K562 (cell line): ENCODE results near the gene PNPLA2. TPM values are rescaled to one million over a fixed set of nuclear protein-coding genes. Genes with fewer than 3 reads are reported as not detected.
A peak's percentile ranks its signal among the peaks of the same experiment; 100 is the strongest.

ENCODE experiments used
- ARHGAP35 ChIP-seq: fragments of 450-650 bp; IDR thresholded peaks from 2 replicates; pipeline ENCODE4 v1.6.1; 2018; ENCODE audit not compliant: partially characterized antibody
- CBX8 ChIP-seq: fragments of 200-600 bp; sonication (generic); IDR thresholded peaks from 2 replicates; pipeline ENCODE4 v1.6.1; 2012; ENCODE audit warnings: borderline replicate concordance, mixed run types, low read depth, mild to moderate bottlenecking, moderate library complexity, mixed read lengths, low read length, control low read depth, inconsistent platforms; ENCODE audit not compliant: poor library complexity, severe bottlenecking; ENCODE audit errors: extremely low read depth
- LARP7 ChIP-seq: fragments of 450-650 bp; IDR thresholded peaks from 2 replicates; pipeline ENCODE4 v1.6.1; 2016
- NFATC3 ChIP-seq: fragments of 450-650 bp; IDR thresholded peaks from 2 replicates; pipeline ENCODE4 v1.6.1; 2017; ENCODE audit warnings: mild to moderate bottlenecking
- NR3C1 ChIP-seq: sonication (generic); formaldehyde crosslinking; IDR thresholded peaks from 2 replicates; pipeline ENCODE4 v1.8.1; 2022; ENCODE audit warnings: missing genetic modification reagents
- RB1 ChIP-seq: fragments of 450-650 bp; IDR thresholded peaks from 2 replicates; pipeline ENCODE4 v1.6.1; 2017; ENCODE audit warnings: low read depth, mild to moderate bottlenecking
- RBBP5 ChIP-seq: fragments of 200-600 bp; sonication (generic); IDR thresholded peaks from 2 replicates; pipeline ENCODE4 v1.6.1; 2012; ENCODE audit warnings: borderline replicate concordance, mild to moderate bottlenecking, low read length, control low read depth, inconsistent platforms; ENCODE audit not compliant: insufficient read depth, poor library complexity, severe bottlenecking
- SETDB1 ChIP-seq: IDR thresholded peaks from one replicate; pipeline ENCODE4 v1.6.1; 2012; ENCODE audit warnings: low read length, control low read depth, inconsistent platforms
- SMARCC2 ChIP-seq: fragments of 450-650 bp; IDR thresholded peaks from 2 replicates; pipeline ENCODE4 v1.6.1; 2017; ENCODE audit warnings: antibody characterized with exemption, moderate library complexity, mild to moderate bottlenecking, low read depth
- SRSF9 ChIP-seq: fragments of 200-400 bp; formaldehyde crosslinking; IDR thresholded peaks from 2 replicates; pipeline ENCODE4 v1.6.1; 2017; ENCODE audit warnings: low read depth, low read length, borderline replicate concordance
- TSC22D4 ChIP-seq: fragments of 450-650 bp; IDR thresholded peaks from 2 replicates; pipeline ENCODE4 v1.6.1; 2016; ENCODE audit warnings: missing genetic modification characterization, missing biosample characterization, control low read depth
- ZNF3 ChIP-seq: fragments of 250-450 bp; sonication (Bioruptor Pico); IDR thresholded peaks from 2 replicates; pipeline ENCODE4 v1.5.0; 2021; ENCODE audit warnings: mild to moderate bottlenecking, moderate library complexity
- ZNF778 ChIP-seq: fragments of 450-650 bp; formaldehyde crosslinking; IDR thresholded peaks from 2 replicates; pipeline ENCODE4 v1.4.0; 2020; ENCODE audit warnings: mild to moderate bottlenecking, moderate library complexity
- polyA plus RNA-seq, 8 experiments: library from polyadenylated mRNA; depleted of rRNA in 4 of 8; stranded (reverse) in 5 of 8; unstranded in 3 of 8; fragments of >200 nt; fragmentation: Nextera tagmentation in 2 of 8; fragmentation: Illumina TruSeq in 1 of 8; extraction: Ambion mirVana in 2 of 8; extraction: Trizol in 1 of 8; gene quantifications; 2 replicates each; pipeline versions ENCODE4 v1.2.1 to v1.2.3, GENCODE V29; 2011 to 2014; ENCODE audit warnings: inconsistent platforms in 1 of 8, missing spikeins in 1 of 8
- total RNA-seq, 7 experiments: library from RNA; depleted of rRNA in 6 of 7; stranded (reverse); fragments of >200 nt in 6 of 7; fragmentation: Illumina TruSeq in 2 of 7; extraction: Trizol in 2 of 7; gene quantifications; 2 replicates each; pipeline versions ENCODE4 v1.2.1 to v1.2.3, GENCODE V29; 2011 to 2021; ENCODE audit warnings: low replicate concordance in 1 of 7
- TF ChIP-seq, protein P1 (sequence below): fragments of 250-450 bp; sonication (Bioruptor Pico); IDR thresholded peaks from 2 replicates; pipeline ENCODE4 v1.9.0; 2021; ENCODE audit warnings: mild to moderate bottlenecking, inconsistent platforms
- TF ChIP-seq, protein P2 (sequence below): sonication (generic); formaldehyde crosslinking; IDR thresholded peaks from 2 replicates; pipeline ENCODE4 v1.8.0; 2022; ENCODE audit warnings: mild to moderate bottlenecking, low read depth, missing genetic modification reagents
- TF ChIP-seq, protein P3 (sequence below): fragments of 450-650 bp; formaldehyde crosslinking; IDR thresholded peaks from 2 replicates; pipeline ENCODE4 v1.4.0; 2022; ENCODE audit warnings: missing genetic modification characterization
- TF ChIP-seq, protein P4 (sequence below): sonication (generic); formaldehyde crosslinking; IDR thresholded peaks from 2 replicates; pipeline ENCODE4 v1.8.0; 2023; ENCODE audit warnings: missing genetic modification reagents, mild to moderate bottlenecking, borderline replicate concordance

PNPLA2 gene
- total and polyA plus RNA-seq, 9 of the 15 experiments (the other 6 are each of a cell fraction or from before 2014, with no cell fraction given): 0.39 to 87.1 (median 8.4) TPM

DNA sequence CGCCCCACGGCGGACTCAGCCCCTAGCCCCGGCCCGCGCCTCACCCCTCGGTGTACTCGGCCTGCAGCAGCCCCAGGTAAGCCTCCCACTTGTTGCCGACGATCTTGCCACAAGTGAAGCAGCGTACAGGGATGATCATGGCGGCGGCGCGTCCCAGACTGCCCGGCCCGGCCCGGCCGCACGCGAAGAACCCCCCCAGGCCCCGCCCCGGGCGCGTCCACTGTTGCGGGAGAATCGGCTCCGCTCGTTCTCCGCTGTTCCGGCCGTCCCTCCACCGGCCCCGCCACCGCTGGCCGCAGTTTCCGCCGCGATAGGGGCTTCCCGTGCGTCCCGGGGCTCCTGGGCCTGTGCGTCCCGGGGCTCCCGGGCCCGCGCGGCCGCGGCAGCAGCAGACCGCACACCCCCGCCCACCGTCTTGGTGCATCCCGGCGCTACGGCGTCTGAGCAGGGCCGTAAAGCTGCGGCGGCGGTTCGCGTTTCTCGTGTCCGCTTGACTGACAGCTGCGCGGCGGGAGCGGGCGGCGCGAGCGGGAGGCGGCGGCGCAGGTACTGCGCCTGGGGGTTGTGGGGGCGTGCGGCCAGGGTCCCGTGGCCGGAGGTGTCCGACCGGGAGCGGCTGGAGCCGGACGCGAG is 23.8 kb downstream of the PNPLA2 start, which contains the start of the genes POLR2L and TSPAN4 (continued):
- TF ChIP-seq RBBP5 (peak; percentile 81), NFATC3 (no peak), CBX8 (no peak), RB1 (peak; percentile 94), SRSF9 (no peak), TSC22D4 (tag) (no peak), ZNF3 (CRISPR knock-in tag) (no peak), ZNF778 (CRISPR knock-in tag) (no peak), ARHGAP35 (no peak), SETDB1 (no peak), LARP7 (no peak), SMARCC2 (no peak), NR3C1 (CRISPR knock-in tag) (no peak; the same call in 1 of the 2 replicates)
- TF ChIP-seq, protein P1, sequence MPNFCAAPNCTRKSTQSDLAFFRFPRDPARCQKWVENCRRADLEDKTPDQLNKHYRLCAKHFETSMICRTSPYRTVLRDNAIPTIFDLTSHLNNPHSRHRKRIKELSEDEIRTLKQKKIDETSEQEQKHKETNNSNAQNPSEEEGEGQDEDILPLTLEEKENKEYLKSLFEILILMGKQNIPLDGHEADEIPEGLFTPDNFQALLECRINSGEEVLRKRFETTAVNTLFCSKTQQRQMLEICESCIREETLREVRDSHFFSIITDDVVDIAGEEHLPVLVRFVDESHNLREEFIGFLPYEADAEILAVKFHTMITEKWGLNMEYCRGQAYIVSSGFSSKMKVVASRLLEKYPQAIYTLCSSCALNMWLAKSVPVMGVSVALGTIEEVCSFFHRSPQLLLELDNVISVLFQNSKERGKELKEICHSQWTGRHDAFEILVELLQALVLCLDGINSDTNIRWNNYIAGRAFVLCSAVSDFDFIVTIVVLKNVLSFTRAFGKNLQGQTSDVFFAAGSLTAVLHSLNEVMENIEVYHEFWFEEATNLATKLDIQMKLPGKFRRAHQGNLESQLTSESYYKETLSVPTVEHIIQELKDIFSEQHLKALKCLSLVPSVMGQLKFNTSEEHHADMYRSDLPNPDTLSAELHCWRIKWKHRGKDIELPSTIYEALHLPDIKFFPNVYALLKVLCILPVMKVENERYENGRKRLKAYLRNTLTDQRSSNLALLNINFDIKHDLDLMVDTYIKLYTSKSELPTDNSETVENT (CRISPR knock-in tag): peak; percentile 48; the same call in 1 of the 2 replicates
- TF ChIP-seq, protein P2, sequence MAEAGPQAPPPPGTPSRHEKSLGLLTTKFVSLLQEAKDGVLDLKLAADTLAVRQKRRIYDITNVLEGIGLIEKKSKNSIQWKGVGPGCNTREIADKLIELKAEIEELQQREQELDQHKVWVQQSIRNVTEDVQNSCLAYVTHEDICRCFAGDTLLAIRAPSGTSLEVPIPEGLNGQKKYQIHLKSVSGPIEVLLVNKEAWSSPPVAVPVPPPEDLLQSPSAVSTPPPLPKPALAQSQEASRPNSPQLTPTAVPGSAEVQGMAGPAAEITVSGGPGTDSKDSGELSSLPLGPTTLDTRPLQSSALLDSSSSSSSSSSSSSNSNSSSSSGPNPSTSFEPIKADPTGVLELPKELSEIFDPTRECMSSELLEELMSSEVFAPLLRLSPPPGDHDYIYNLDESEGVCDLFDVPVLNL: peak; percentile 43; the same call in 1 of the 2 replicates
- TF ChIP-seq, protein P3, sequence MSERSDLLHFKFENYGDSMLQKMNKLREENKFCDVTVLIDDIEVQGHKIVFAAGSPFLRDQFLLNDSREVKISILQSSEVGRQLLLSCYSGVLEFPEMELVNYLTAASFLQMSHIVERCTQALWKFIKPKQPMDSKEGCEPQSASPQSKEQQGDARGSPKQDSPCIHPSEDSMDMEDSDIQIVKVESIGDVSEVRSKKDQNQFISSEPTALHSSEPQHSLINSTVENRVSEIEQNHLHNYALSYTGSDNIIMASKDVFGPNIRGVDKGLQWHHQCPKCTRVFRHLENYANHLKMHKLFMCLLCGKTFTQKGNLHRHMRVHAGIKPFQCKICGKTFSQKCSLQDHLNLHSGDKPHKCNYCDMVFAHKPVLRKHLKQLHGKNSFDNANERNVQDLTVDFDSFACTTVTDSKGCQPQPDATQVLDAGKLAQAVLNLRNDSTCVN (CRISPR knock-in tag): no peak
- TF ChIP-seq, protein P4, sequence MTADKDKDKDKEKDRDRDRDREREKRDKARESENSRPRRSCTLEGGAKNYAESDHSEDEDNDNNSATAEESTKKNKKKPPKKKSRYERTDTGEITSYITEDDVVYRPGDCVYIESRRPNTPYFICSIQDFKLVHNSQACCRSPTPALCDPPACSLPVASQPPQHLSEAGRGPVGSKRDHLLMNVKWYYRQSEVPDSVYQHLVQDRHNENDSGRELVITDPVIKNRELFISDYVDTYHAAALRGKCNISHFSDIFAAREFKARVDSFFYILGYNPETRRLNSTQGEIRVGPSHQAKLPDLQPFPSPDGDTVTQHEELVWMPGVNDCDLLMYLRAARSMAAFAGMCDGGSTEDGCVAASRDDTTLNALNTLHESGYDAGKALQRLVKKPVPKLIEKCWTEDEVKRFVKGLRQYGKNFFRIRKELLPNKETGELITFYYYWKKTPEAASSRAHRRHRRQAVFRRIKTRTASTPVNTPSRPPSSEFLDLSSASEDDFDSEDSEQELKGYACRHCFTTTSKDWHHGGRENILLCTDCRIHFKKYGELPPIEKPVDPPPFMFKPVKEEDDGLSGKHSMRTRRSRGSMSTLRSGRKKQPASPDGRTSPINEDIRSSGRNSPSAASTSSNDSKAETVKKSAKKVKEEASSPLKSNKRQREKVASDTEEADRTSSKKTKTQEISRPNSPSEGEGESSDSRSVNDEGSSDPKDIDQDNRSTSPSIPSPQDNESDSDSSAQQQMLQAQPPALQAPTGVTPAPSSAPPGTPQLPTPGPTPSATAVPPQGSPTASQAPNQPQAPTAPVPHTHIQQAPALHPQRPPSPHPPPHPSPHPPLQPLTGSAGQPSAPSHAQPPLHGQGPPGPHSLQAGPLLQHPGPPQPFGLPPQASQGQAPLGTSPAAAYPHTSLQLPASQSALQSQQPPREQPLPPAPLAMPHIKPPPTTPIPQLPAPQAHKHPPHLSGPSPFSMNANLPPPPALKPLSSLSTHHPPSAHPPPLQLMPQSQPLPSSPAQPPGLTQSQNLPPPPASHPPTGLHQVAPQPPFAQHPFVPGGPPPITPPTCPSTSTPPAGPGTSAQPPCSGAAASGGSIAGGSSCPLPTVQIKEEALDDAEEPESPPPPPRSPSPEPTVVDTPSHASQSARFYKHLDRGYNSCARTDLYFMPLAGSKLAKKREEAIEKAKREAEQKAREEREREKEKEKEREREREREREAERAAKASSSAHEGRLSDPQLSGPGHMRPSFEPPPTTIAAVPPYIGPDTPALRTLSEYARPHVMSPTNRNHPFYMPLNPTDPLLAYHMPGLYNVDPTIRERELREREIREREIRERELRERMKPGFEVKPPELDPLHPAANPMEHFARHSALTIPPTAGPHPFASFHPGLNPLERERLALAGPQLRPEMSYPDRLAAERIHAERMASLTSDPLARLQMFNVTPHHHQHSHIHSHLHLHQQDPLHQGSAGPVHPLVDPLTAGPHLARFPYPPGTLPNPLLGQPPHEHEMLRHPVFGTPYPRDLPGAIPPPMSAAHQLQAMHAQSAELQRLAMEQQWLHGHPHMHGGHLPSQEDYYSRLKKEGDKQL: no peak
